Measurements from ENCODE around the gene PBX3.

PBX3 gene

GRCh38 chr9:125902831-125903512 lies 155.8 kb downstream of the PBX3 start:
- no peak for DNase-seq (ENCODE audit: low read depth in 2 of 2, low spot score in 1 of 2)

- no peak for DNase-seq (ENCODE audit: low read depth in 2 of 2, low spot score in 1 of 2)
Observed at GRCh38 chr9:125904155-125904851, 157.1 kb downstream of the PBX3 start.

- DNase-seq (ENCODE audit: low read depth in 2 of 2, low spot score in 1 of 2), result no peak
Observed at GRCh38 chr9:125906144-125906543, 159.0 kb downstream of the PBX3 start.

GRCh38 chr9:125906893-125907292 lies 159.7 kb downstream of the PBX3 start:
- no peak for DNase-seq (ENCODE audit: low read depth in 2 of 2, low spot score in 1 of 2)

GRCh38 chr9:125908136-125908535 lies 161.0 kb downstream of the PBX3 start:
- DNase-seq (ENCODE audit: low read depth in 2 of 2, low spot score in 1 of 2), result no peak

- no peak for DNase-seq (ENCODE audit: low read depth in 2 of 2, low spot score in 1 of 2)
Observed at GRCh38 chr9:125908966-125909365, 161.8 kb downstream of the PBX3 start.

GRCh38 chr9:125909459-125909858 lies 162.3 kb downstream of the PBX3 start:
- no peak for DNase-seq (ENCODE audit: low read depth in 2 of 2, low spot score in 1 of 2)

GRCh38 chr9:125910286-125910685 lies 163.1 kb downstream of the PBX3 start:
- DNase-seq (ENCODE audit: low read depth in 2 of 2, low spot score in 1 of 2), result no peak

- DNase-seq (ENCODE audit: low read depth in 2 of 2, low spot score in 1 of 2), result no peak
Observed at GRCh38 chr9:125911861-125912644, 164.9 kb downstream of the PBX3 start.

GRCh38 chr9:125912667-125913066 lies 165.5 kb downstream of the PBX3 start:
- DNase-seq (ENCODE audit: low read depth in 2 of 2, low spot score in 1 of 2), result no peak

GRCh38 chr9:125913551-125913950 lies 166.4 kb downstream of the PBX3 start:
- no peak for DNase-seq (ENCODE audit: low read depth in 2 of 2, low spot score in 1 of 2)

- no peak for DNase-seq (ENCODE audit: low read depth in 2 of 2, low spot score in 1 of 2)
Observed at GRCh38 chr9:125914411-125914810, 167.2 kb downstream of the PBX3 start.

- no peak for DNase-seq (ENCODE audit: low read depth in 2 of 2, low spot score in 1 of 2)
Observed at GRCh38 chr9:125915606-125916005, 168.4 kb downstream of the PBX3 start.

- no peak for DNase-seq (ENCODE audit: low read depth in 2 of 2, low spot score in 1 of 2)
Observed at GRCh38 chr9:125919565-125919964, 172.4 kb downstream of the PBX3 start.

GRCh38 chr9:125920402-125920801 lies 173.2 kb downstream of the PBX3 start:
- no peak for DNase-seq (ENCODE audit: low read depth in 2 of 2, low spot score in 1 of 2)

GRCh38 chr9:125922854-125923253 lies 175.7 kb downstream of the PBX3 start:
- no peak for DNase-seq (ENCODE audit: low read depth in 2 of 2, low spot score in 1 of 2)

GRCh38 chr9:125924351-125924750 lies 177.2 kb downstream of the PBX3 start:
- no peak for DNase-seq (ENCODE audit: low read depth in 2 of 2, low spot score in 1 of 2)

- DNase-seq (ENCODE audit: low read depth in 2 of 2, low spot score in 1 of 2), result no peak
Observed at GRCh38 chr9:125926936-125927335, 179.8 kb downstream of the PBX3 start.

- no peak for DNase-seq (ENCODE audit: low read depth in 2 of 2, low spot score in 1 of 2)
Observed at GRCh38 chr9:125929846-125930245, 182.7 kb downstream of the PBX3 start.

- DNase-seq (ENCODE audit: low read depth in 2 of 2, low spot score in 1 of 2), result no peak
Observed at GRCh38 chr9:125931211-125931610, 184.0 kb downstream of the PBX3 start.

GRCh38 chr9:125932012-125932411 lies 184.8 kb downstream of the PBX3 start:
- DNase-seq (ENCODE audit: low read depth in 2 of 2, low spot score in 1 of 2), result no peak

Measured in stimulated activated CD8-positive, alpha-beta memory T cell treated with anti-CD3 and anti-CD28 coated beads, Interleukin-4, amount 100 ng/mL, for 1 hour (primary cell).